T-helper 2 cell treated with Interferon-gamma antibody and Interleukin-4, amounts not matched to agents 5 μg/mL and 100 μg/mL, for 36 hours (primary cell): ENCODE data around the gene BRAF.
A peak's percentile ranks its signal among the peaks of the same experiment; 100 is the strongest.
"Not testable (repeated sequence)": the region's sequence is repeated elsewhere in the genome, so short reads cannot be mapped to it uniquely, and the experiment has no call there.

Source experiments
- DNase-seq: peaks from one replicate; pipeline ENCODE4 v3.0.0; 2021; ENCODE audit warnings: low spot score
- H3K27ac Mint-ChIP-seq: one replicate; pipeline ENCODE4 v1.8.0; 2021; ENCODE audit warnings: mild to moderate bottlenecking, mixed read lengths
- H3K27me3 Mint-ChIP-seq: one replicate; pipeline ENCODE4 v1.8.0; 2021; ENCODE audit warnings: low read depth, mixed read lengths
- H3K36me3 Mint-ChIP-seq: one replicate; pipeline ENCODE4 v1.8.0; 2021; ENCODE audit warnings: low read depth, mixed read lengths
- H3K4me1 Mint-ChIP-seq: one replicate; pipeline ENCODE4 v1.8.0; 2021; ENCODE audit warnings: low read depth, mixed read lengths
- H3K4me3 Mint-ChIP-seq: one replicate; pipeline ENCODE4 v1.8.0; 2022; ENCODE audit warnings: mild to moderate bottlenecking, moderate library complexity, mixed read lengths
- H3K9me3 Mint-ChIP-seq: one replicate; pipeline ENCODE4 v1.8.0; 2021; ENCODE audit warnings: mixed read lengths

BRAF gene

GRCh38 chr7:140908361-140908760 lies 16.4 kb downstream of the BRAF start:
- DNase-seq = no peak
- Mint-ChIP-seq H3K27me3 (no peaks in the 10 kb centered on the region), H3K36me3 (peaks cover 8% of the 10 kb centered on the region), H3K27ac (no peak overlapping the region), H3K4me1 (peaks cover 16% of the 10 kb centered on the region), H3K9me3 (no peaks in the 10 kb centered on the region), H3K4me3 (no peak overlapping the region)

- peaks cover 6% of the 10 kb centered on the region for H3K36me3 Mint-ChIP-seq
- peak overlapping the region; percentile 58 for H3K27ac Mint-ChIP-seq
- H3K9me3 Mint-ChIP-seq = no peaks in the 10 kb centered on the region
- no peak for DNase-seq
- peaks cover 31% of the 10 kb centered on the region for H3K4me1 Mint-ChIP-seq
- no peaks in the 10 kb centered on the region for H3K27me3 Mint-ChIP-seq
- H3K4me3 Mint-ChIP-seq = peak overlapping the region; percentile 11
Measured at GRCh38 chr7:140903741-140904480, 20.8 kb downstream of the BRAF start.

- Mint-ChIP-seq H3K27me3 (no peaks in the 10 kb centered on the region), H3K36me3 (peaks cover 6% of the 10 kb centered on the region), H3K9me3 (no peaks in the 10 kb centered on the region), H3K4me1 (peaks cover 31% of the 10 kb centered on the region), H3K4me3 (peak overlapping the region; percentile 57), H3K27ac (peak overlapping the region; percentile 82)
- DNase-seq = no peak
Measured at GRCh38 chr7:140902303-140902953, 22.3 kb downstream of the BRAF start.

GRCh38 chr7:140901941-140902302 lies 22.8 kb downstream of the BRAF start:
- Mint-ChIP-seq H3K27me3 (no peaks in the 10 kb centered on the region), H3K4me1 (peaks cover 31% of the 10 kb centered on the region), H3K9me3 (no peaks in the 10 kb centered on the region), H3K27ac (peak overlapping the region; percentile 82), H3K36me3 (peaks cover 6% of the 10 kb centered on the region), H3K4me3 (no peak overlapping the region)
- no peak for DNase-seq

GRCh38 chr7:140899883-140900282 lies 24.8 kb downstream of the BRAF start:
- Mint-ChIP-seq H3K4me1 (peaks cover 30% of the 10 kb centered on the region), H3K9me3 (no peaks in the 10 kb centered on the region), H3K27me3 (no peaks in the 10 kb centered on the region), H3K27ac (no peak overlapping the region), H3K4me3 (no peak overlapping the region), H3K36me3 (peaks cover 7% of the 10 kb centered on the region)
- no peak for DNase-seq

- no peaks in the 10 kb centered on the region for H3K27me3 Mint-ChIP-seq
Measured at GRCh38 chr7:140898786-140899536, 25.8 kb downstream of the BRAF start.

GRCh38 chr7:140896996-140897395 lies 27.7 kb downstream of the BRAF start:
- Mint-ChIP-seq H3K4me1 (peaks cover 11% of the 10 kb centered on the region), H3K4me3 (no peak overlapping the region), H3K27ac (no peak overlapping the region), H3K36me3 (peaks cover 2% of the 10 kb centered on the region), H3K27me3 (no peaks in the 10 kb centered on the region), H3K9me3 (no peaks in the 10 kb centered on the region)
- no peak for DNase-seq

More at GRCh38 chr7:140898786-140899536, 25.8 kb downstream of the BRAF start:
- Mint-ChIP-seq H3K9me3 (no peaks in the 10 kb centered on the region), H3K4me1 (peaks cover 26% of the 10 kb centered on the region), H3K27ac (no peak overlapping the region), H3K36me3 (peaks cover 7% of the 10 kb centered on the region), H3K4me3 (no peak overlapping the region)
- DNase-seq = no peak

- Mint-ChIP-seq H3K36me3 (no peaks in the 10 kb centered on the region), H3K27me3 (no peaks in the 10 kb centered on the region), H3K4me3 (no peak overlapping the region), H3K27ac (no peak overlapping the region), H3K9me3 (no peaks in the 10 kb centered on the region), H3K4me1 (peaks cover 18% of the 10 kb centered on the region)
- DNase-seq = no peak
Measured at GRCh38 chr7:140889645-140890044, 35.1 kb downstream of the BRAF start.

GRCh38 chr7:140889150-140889549 lies 35.6 kb downstream of the BRAF start:
- Mint-ChIP-seq H3K36me3 (no peaks in the 10 kb centered on the region), H3K27ac (no peak overlapping the region), H3K9me3 (no peaks in the 10 kb centered on the region), H3K4me1 (peaks cover 18% of the 10 kb centered on the region), H3K27me3 (no peaks in the 10 kb centered on the region), H3K4me3 (no peak overlapping the region)
- DNase-seq = no peak

GRCh38 chr7:140888087-140888486 lies 36.6 kb downstream of the BRAF start:
- H3K4me3 Mint-ChIP-seq = no peak overlapping the region
- H3K4me1 Mint-ChIP-seq = peaks cover 22% of the 10 kb centered on the region
- H3K9me3 Mint-ChIP-seq = no peaks in the 10 kb centered on the region
- H3K27ac Mint-ChIP-seq = no peak overlapping the region
- H3K27me3 Mint-ChIP-seq = no peaks in the 10 kb centered on the region
- H3K36me3 Mint-ChIP-seq = peaks cover under 1% of the 10 kb centered on the region
- DNase-seq = no peak

GRCh38 chr7:140885735-140886334 lies 38.9 kb downstream of the BRAF start:
- Mint-ChIP-seq H3K4me3 (no peak overlapping the region), H3K36me3 (peaks cover 2% of the 10 kb centered on the region), H3K9me3 (no peaks in the 10 kb centered on the region), H3K27ac (no peak overlapping the region), H3K4me1 (peaks cover 28% of the 10 kb centered on the region), H3K27me3 (no peaks in the 10 kb centered on the region)
- no peak for DNase-seq

GRCh38 chr7:140883378-140883777 lies 41.4 kb downstream of the BRAF start:
- no peak for DNase-seq
- Mint-ChIP-seq H3K9me3 (peaks cover 2% of the 10 kb centered on the region), H3K36me3 (peaks cover 4% of the 10 kb centered on the region), H3K4me1 (peaks cover 31% of the 10 kb centered on the region), H3K27ac (no peak overlapping the region), H3K27me3 (no peaks in the 10 kb centered on the region), H3K4me3 (no peak overlapping the region)

GRCh38 chr7:140882834-140883233 lies 41.9 kb downstream of the BRAF start:
- H3K36me3 Mint-ChIP-seq = not testable (repeated sequence)

More at GRCh38 chr7:140882834-140883233, 41.9 kb downstream of the BRAF start:
- peaks cover 31% of the 10 kb centered on the region for H3K4me1 Mint-ChIP-seq
- not testable (repeated sequence) for H3K27me3 Mint-ChIP-seq, H3K4me3 Mint-ChIP-seq, DNase-seq, H3K9me3 Mint-ChIP-seq, H3K27ac Mint-ChIP-seq
